Measurements from ENCODE around the gene TUFT1. TPM values are rescaled to one million over a fixed set of nuclear protein-coding genes. Genes with fewer than 3 reads are reported as not detected.

Gene TUFT1
- total and polyA plus RNA-seq, 8 donors = 1.2 to 30.4 (median 12.3) TPM

- H3K27me3 ChIP-seq = no peaks in the 10 kb centered on the region
- no peak overlapping the region for H3K27ac ChIP-seq
- TF ChIP-seq POLR2AphosphoS5 (IDR thresholded peaks at IDR 0.05) (no peak), CTCF (IDR thresholded peaks at IDR 0.05) (no peak), EP300 (IDR thresholded peaks at IDR 0.05) (no peak), POLR2A (IDR thresholded peaks at IDR 0.05) (no peak)
- 65 to 86% (median 78%) methylated on average over 1 of the region's 1 CpG for WGBS, 5 donors
- peaks cover 0 to 20% (median 8%) of the 10 kb centered on the region in 4 donors for H3K4me1 ChIP-seq
- DNase-seq = no peak
- intact Hi-C loops (cut with DNase I; ENCODE audit: low total_unique reads) = no loop called here
- H3K36me3 ChIP-seq = peaks cover 27 to 64% (median 58%) of the 10 kb centered on the region in 4 donors
- H3K4me3 ChIP-seq = no peak overlapping the region
- H3K9me3 ChIP-seq = no peaks in the 10 kb centered on the region
Measured at GRCh38 chr1:151581921-151582320, 41.8 kb downstream of the TUFT1 start.

GRCh38 chr1:151583796-151584195, 43.7 kb downstream of the TUFT1 start:
- Histone ChIP-seq H3K9me3 (no peaks in the 10 kb centered on the region), H3K27me3 (no peaks in the 10 kb centered on the region), H3K4me1 (peaks cover 0 to 20% (median 8%) of the 10 kb centered on the region in 4 donors), H3K36me3 (peaks cover 24 to 50% (median 42%) of the 10 kb centered on the region in 4 donors), H3K27ac (peak overlapping the region in 2 of 5 donors; percentile 5 to 26), H3K4me3 (no peak overlapping the region)
- TF ChIP-seq POLR2A (IDR thresholded peaks at IDR 0.05) (no peak), POLR2AphosphoS5 (IDR thresholded peaks at IDR 0.05) (no peak), EP300 (IDR thresholded peaks at IDR 0.05) (no peak), CTCF (IDR thresholded peaks at IDR 0.05) (no peak)
- 54 to 75% (median 66%) methylated on average over 2 of the region's 2 CpGs for WGBS, 5 donors
- no peak for DNase-seq
- intact Hi-C loops (cut with DNase I; ENCODE audit: low total_unique reads) = no loop called here

- intact Hi-C loops (cut with DNase I; ENCODE audit: low total_unique reads) = no loop called here
- TF ChIP-seq POLR2A (IDR thresholded peaks at IDR 0.05) (no peak), POLR2AphosphoS5 (IDR thresholded peaks at IDR 0.05) (no peak), CTCF (IDR thresholded peaks at IDR 0.05) (no peak), EP300 (IDR thresholded peaks at IDR 0.05) (no peak)
- H3K4me1 ChIP-seq = peaks cover 0 to 20% (median 8%) of the 10 kb centered on the region in 4 donors
- H3K9me3 ChIP-seq = no peaks in the 10 kb centered on the region
- H3K27me3 ChIP-seq = no peaks in the 10 kb centered on the region
- WGBS, 5 donors = 51 to 63% (median 61%) methylated on average over 6 of the region's 6 CpGs
- no peak overlapping the region for H3K4me3 ChIP-seq
- DNase-seq = peak in 1 of 2 donors; percentile 35
- peak overlapping the region in 3 of 5 donors; percentile 5 to 39 (median 36) for H3K27ac ChIP-seq
- peaks cover 22 to 45% (median 37%) of the 10 kb centered on the region in 4 donors for H3K36me3 ChIP-seq
Measured at GRCh38 chr1:151584278-151584677, 44.2 kb downstream of the TUFT1 start.

- TF ChIP-seq POLR2AphosphoS5 (IDR thresholded peaks at IDR 0.05) = no peak
- no peak for TF ChIP-seq CTCF (IDR thresholded peaks at IDR 0.05)
- no peak for TF ChIP-seq POLR2A (IDR thresholded peaks at IDR 0.05)
- TF ChIP-seq EP300 (IDR thresholded peaks at IDR 0.05) = no peak
- no peaks in the 10 kb centered on the region for H3K27me3 ChIP-seq
- H3K36me3 ChIP-seq = peaks cover 17 to 40% (median 32%) of the 10 kb centered on the region in 4 donors
- H3K4me1 ChIP-seq = peaks cover 0 to 20% (median 8%) of the 10 kb centered on the region in 4 donors
- intact Hi-C loops (cut with DNase I; ENCODE audit: low total_unique reads) = no loop called here
- no peak for DNase-seq
- H3K27ac ChIP-seq = peak overlapping the region in 3 of 5 donors; percentile 36 to 58 (median 39)
- H3K9me3 ChIP-seq = no peaks in the 10 kb centered on the region
- no peak overlapping the region for H3K4me3 ChIP-seq
- WGBS, 5 donors = 70 to 86% (median 77%) methylated on average over 7 of the region's 7 CpGs
Measured at GRCh38 chr1:151584780-151585179, 44.7 kb downstream of the TUFT1 start.

Measured in stomach (tissue), 9 donors.